ENCODE results near the gene SPG7. TPM values are rescaled to one million over a fixed set of nuclear protein-coding genes. Genes with fewer than 3 reads are reported as not detected.

SPG7 gene
- total and polyA plus RNA-seq, 2 donors (not counting 1 experiment from before 2014, with no cell fraction given) = 35.1 to 107 TPM

DNA sequence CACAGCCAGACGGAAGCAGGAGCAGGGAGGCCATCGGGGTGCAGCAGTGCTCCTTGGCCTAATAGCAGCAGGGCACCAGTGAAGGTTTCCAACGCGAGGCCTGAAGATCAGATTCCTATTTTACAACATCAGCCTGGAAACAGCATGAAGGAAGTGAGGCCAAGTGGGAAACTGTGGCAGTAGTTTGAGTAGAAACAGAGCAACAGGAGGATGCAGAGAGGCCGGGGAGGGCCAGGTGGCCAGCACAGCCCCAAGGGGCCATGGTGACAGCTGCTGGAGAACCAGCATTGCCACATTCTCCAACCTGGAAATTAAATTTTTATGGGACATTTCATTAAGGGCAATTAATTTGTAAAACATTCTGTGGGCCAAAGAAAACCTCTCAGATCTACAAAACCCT, 14.4 kb upstream of the SPG7 start:
- H3K36me3 ChIP-seq (ENCODE audit: control insufficient read depth, insufficient read depth, low read length) = peaks cover 2% of the 10 kb centered on the region
- H3K27ac ChIP-seq (ENCODE audit: insufficient read depth, low read length) = no peak overlapping the region
- H3K9me3 ChIP-seq (ENCODE audit: control insufficient read depth, insufficient read depth, low read depth, low read length) = no peaks in the 10 kb centered on the region
- H3K79me2 ChIP-seq (ENCODE audit: control insufficient read depth, insufficient read depth, low read length) = peaks cover 16% of the 10 kb centered on the region
- no peaks in the 10 kb centered on the region for H4K20me1 ChIP-seq (ENCODE audit: control insufficient read depth, extremely low read depth, insufficient read depth, low read length)
- H3K4me1 ChIP-seq (ENCODE audit: control insufficient read depth, extremely low read depth, insufficient read depth, low read length) = peaks cover 14% of the 10 kb centered on the region
- H3K9ac ChIP-seq (ENCODE audit: insufficient read depth, low read length) = no peak overlapping the region
- TF ChIP-seq CTCF (conservative IDR thresholded peaks at IDR 0.05 in 1 of 2, IDR thresholded peaks at IDR 0.05 in 1 of 2; ENCODE audit: low read depth in 1 of 2, low read length in 2 of 2) = no peak
- TF ChIP-seq EZH2 (IDR thresholded peaks at IDR 0.05; ENCODE audit: low read length, missing control alignments) = no peak
- no peak for DNase-seq (ENCODE audit: low read depth in 2 of 2)
- no peaks in the 10 kb centered on the region for H3K27me3 ChIP-seq (ENCODE audit: control insufficient read depth, insufficient read depth, low read length)
- no peak overlapping the region for H3K4me3 ChIP-seq (replicated peaks in 1 of 4; ENCODE audit: control extremely low read depth in 1 of 4, insufficient read depth in 1 of 4, low read depth in 3 of 4, low read length in 4 of 4)
- H2AFZ ChIP-seq (ENCODE audit: low read length) = no peak overlapping the region
- H3K4me2 ChIP-seq (ENCODE audit: extremely low read depth, insufficient read depth, low read length) = no peak overlapping the region

DNA sequence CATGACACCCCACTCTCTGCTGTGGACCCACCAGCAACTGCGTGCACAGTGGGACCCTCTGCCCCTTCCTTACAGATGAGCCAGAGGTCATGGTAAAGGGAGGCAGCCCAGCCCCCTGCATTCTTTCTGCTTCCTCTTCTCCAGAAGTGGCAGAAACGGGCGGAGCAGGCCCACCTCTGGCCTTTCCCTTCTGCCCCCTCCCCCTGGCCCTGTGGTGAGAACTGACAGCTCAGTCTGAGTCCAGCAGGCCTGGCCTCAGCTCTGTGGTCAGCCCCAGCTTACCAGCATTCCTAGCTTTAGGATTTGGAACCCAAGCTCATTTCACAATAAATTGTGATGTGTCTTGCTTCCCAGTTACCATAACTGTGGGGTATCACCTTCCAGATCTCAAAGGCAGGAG, 13.1 kb upstream of the SPG7 start:
- TF ChIP-seq EZH2 (IDR thresholded peaks at IDR 0.05; ENCODE audit: low read length, missing control alignments) (no peak), CTCF (conservative IDR thresholded peaks at IDR 0.05 in 1 of 2, IDR thresholded peaks at IDR 0.05 in 1 of 2; ENCODE audit: low read depth in 1 of 2, low read length in 2 of 2) (peak in 1 of 2 donors; percentile 0)
- Histone ChIP-seq H3K4me1 (ENCODE audit: control insufficient read depth, extremely low read depth, insufficient read depth, low read length) (peaks cover 14% of the 10 kb centered on the region), H3K79me2 (ENCODE audit: control insufficient read depth, insufficient read depth, low read length) (peaks cover 11% of the 10 kb centered on the region), H3K4me2 (ENCODE audit: extremely low read depth, insufficient read depth, low read length) (no peak overlapping the region), H3K36me3 (ENCODE audit: control insufficient read depth, insufficient read depth, low read length) (peaks cover 2% of the 10 kb centered on the region), H3K9ac (ENCODE audit: insufficient read depth, low read length) (no peak overlapping the region), H4K20me1 (ENCODE audit: control insufficient read depth, extremely low read depth, insufficient read depth, low read length) (no peaks in the 10 kb centered on the region), H3K27ac (ENCODE audit: insufficient read depth, low read length) (peak overlapping the region; percentile 66), H3K27me3 (ENCODE audit: control insufficient read depth, insufficient read depth, low read length) (no peaks in the 10 kb centered on the region), H2AFZ (ENCODE audit: low read length) (no peak overlapping the region), H3K9me3 (ENCODE audit: control insufficient read depth, insufficient read depth, low read depth, low read length) (no peaks in the 10 kb centered on the region), H3K4me3 (replicated peaks in 1 of 4; ENCODE audit: control extremely low read depth in 1 of 4, insufficient read depth in 1 of 4, low read depth in 3 of 4, low read length in 4 of 4) (no peak overlapping the region)
- DNase-seq (ENCODE audit: low read depth in 2 of 2) = peak; percentile 78 to 83

GRCh38 chr16:89498839-89499238, 9.4 kb upstream of the SPG7 start:
- DNase-seq (ENCODE audit: low read depth in 2 of 2) = no peak
- Histone ChIP-seq H3K4me3 (replicated peaks in 1 of 4; ENCODE audit: control extremely low read depth in 1 of 4, insufficient read depth in 1 of 4, low read depth in 3 of 4, low read length in 4 of 4) (no peak overlapping the region), H3K9me3 (ENCODE audit: control insufficient read depth, insufficient read depth, low read depth, low read length) (no peaks in the 10 kb centered on the region), H2AFZ (ENCODE audit: low read length) (no peak overlapping the region), H3K27me3 (ENCODE audit: control insufficient read depth, insufficient read depth, low read length) (no peaks in the 10 kb centered on the region), H3K36me3 (ENCODE audit: control insufficient read depth, insufficient read depth, low read length) (no peaks in the 10 kb centered on the region), H3K9ac (ENCODE audit: insufficient read depth, low read length) (no peak overlapping the region), H3K79me2 (ENCODE audit: control insufficient read depth, insufficient read depth, low read length) (no peaks in the 10 kb centered on the region), H3K27ac (ENCODE audit: insufficient read depth, low read length) (peak overlapping the region; percentile 51), H3K4me1 (ENCODE audit: control insufficient read depth, extremely low read depth, insufficient read depth, low read length) (peaks cover 17% of the 10 kb centered on the region), H4K20me1 (ENCODE audit: control insufficient read depth, extremely low read depth, insufficient read depth, low read length) (no peaks in the 10 kb centered on the region), H3K4me2 (ENCODE audit: extremely low read depth, insufficient read depth, low read length) (no peak overlapping the region)
- TF ChIP-seq CTCF (conservative IDR thresholded peaks at IDR 0.05 in 1 of 2, IDR thresholded peaks at IDR 0.05 in 1 of 2; ENCODE audit: low read depth in 1 of 2, low read length in 2 of 2) (no peak), EZH2 (IDR thresholded peaks at IDR 0.05; ENCODE audit: low read length, missing control alignments) (no peak)
